Activated CD8-positive, alpha-beta memory T cell treated with anti-CD3 and anti-CD28 coated beads, Interleukin-2, amount 50 U/mL, for 48 hours (primary cell): ENCODE measurements around the gene SLC35B1.

Experiments
- DNase-seq: peaks from one replicate; pipeline ENCODE4 v3.0.0-alpha.2; 2020

The SLC35B1 gene

GRCh38 chr17:49707608-49708514, at the start of gene SLC35B1:
TSS of gene SLC35B1 (minus strand) at chr17:49707964. CDS start at chr17:49707833, 131 bp downstream.
- DNase-seq = peak; percentile 96

DNA sequence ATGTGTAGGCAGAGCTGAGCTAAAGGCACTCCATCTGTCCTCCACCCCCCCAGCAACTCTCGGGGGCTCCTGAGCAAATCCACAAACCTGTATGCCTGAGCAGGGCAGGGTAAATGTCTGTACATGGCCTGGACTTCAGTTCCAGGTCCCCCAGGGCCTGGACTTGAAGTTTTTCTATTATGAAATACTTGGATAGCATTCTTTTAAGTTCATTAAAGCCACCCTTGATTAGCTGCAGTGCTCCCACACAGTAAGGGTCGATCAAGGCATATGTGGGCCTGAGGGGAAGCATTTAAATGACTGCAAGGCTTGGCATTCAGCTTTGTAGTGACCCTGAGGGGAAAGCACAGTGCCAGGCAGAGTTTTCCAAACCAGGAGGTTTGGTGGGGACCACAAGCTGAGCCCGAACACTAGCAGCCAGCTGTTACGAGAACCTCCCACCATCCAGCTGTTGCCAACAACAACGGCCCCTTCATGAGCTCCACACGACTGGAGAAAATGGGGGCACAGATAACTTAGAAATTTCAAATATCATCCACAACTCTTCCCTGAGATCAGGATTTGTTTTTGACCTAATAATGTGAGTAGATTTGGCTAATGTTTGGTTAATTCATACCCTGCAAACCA, 49.5 kb upstream of the SLC35B1 start:
- no peak for DNase-seq

DNA sequence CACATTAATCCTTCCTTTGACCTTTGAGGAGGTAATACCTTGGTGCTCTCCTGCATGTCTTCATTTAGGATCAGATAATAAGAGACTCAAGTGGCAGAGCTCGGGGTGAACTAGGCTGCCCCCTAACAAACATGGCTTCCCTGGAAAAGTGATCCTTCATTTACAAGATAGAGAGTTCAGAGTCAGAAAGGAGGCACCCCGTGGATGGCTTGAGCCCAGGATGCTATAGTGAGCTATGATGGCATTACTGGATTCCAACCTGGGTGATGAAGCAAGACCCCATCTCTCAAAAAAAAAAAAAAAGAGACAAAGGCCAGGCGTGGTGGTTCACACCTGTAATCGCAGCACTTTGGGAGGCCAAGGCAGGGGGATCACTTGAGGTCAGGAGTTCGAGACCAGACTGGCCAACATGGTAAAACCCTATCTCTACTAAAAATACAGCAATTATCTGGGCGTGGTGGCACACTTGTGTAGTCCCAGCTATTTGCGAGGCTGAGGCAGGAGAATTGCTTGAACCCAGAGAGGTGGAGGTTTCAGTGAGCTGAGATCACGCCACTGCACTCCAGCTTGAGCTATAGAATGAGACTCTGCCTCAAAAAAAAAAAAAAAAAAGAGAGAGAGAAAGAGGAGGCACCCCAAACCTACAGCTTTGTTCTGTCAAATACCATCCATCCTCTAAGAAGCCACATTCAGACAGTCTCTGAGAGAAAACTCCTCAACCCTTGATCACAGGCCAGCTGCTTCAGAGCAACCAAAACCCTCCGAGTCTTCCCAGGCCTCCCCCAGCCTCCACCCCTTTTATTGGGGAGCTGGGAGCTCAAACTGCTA, 48.8 kb upstream of the SLC35B1 start:
- DNase-seq = no peak

GRCh38 chr17:49755663-49756283, 48.0 kb upstream of the SLC35B1 start:
- no peak for DNase-seq

- DNase-seq = no peak
These were observed 46.2 kb upstream of the SLC35B1 start for GRCh38 chr17:49753959-49754391.

GRCh38 chr17:49752508-49752907, 44.7 kb upstream of the SLC35B1 start:
- no peak for DNase-seq

DNA sequence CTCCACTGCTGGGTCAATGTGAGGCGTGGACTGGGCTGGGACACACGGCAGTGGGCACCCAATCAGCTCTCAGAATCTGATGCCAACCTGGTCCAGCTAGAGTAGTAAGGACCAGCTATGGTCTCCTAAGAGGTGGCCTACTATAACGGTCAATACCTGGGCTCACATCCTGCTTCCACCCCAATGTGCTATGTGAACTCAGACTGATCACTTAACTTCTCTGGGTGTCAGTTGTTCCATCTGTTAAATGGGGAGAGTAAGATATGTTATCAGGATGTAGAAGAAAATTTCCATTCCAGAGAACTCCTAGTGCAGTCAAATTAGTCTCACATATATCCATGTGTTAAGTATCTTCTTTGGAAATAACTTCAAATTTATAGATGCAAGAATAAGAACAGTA, 42.0 kb upstream of the SLC35B1 start:
- no peak for DNase-seq

DNA sequence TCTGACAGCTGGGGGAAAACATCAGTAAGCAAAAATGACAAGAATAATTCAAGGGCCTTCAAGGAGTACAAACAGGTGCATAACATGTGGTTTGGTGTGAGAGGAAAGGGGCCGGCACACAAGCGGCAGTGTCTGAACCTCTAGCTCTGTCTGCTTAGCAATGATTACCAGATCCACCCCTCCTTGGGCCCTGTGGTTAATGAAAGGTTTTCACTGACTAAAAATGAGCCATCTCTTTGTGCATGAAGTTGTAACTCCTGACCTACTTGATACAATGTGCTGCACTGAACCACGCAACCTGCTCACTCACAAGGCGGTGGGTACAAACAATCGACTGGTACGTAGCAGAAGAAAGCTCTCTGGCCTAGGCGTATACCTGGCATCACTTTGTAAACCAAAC, 41.0 kb upstream of the SLC35B1 start:
- DNase-seq = peak; percentile 63

DNA sequence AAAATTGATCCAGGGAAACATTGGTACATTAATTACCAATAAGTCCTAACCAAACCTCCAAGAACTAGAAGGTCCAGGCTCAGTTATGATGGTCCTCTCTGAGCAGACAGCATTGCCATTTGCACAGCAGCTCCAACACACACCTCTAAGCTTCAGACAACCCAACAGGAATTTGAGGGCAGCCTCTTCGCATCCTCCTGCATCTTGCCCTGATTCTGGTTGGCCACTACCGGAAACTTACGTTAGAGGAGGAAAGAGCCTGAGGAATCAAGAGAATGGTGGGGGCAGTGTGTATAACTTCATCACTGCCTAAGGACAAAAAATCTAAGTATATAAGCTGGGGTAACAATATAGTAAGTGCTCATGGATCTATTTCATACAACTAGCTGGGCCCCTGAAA, 40.5 kb upstream of the SLC35B1 start:
- DNase-seq = no peak

GRCh38 chr17:49747632-49748031, 39.9 kb upstream of the SLC35B1 start:
- DNase-seq = no peak

- DNase-seq = no peak
These were observed 39.2 kb upstream of the SLC35B1 start for GRCh38 chr17:49746791-49747490.

- DNase-seq = no peak
These were observed 37.7 kb upstream of the SLC35B1 start for GRCh38 chr17:49745175-49746139.

DNA sequence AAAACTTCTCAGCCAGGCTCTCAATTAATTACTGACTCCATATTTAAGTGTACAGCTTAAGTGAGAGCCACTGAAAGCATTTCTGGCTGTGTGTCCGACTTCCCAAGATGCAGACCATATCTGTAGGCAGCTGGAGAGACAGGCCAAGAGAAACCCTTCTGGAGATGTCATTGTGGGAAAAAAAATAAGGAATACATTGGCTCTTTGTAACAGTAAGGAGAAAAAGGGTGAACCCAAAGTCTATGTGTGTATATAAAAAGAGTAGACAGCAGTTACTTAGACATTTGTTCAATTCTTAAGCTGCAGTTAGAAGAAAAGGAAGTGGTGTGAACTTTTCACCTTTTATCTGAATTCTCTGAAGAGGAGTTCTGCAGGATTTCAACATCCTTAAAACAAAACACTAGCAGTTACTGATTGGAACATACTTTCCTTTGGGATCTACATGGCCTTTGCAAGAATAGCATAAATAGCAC, 34.4 kb upstream of the SLC35B1 start:
- no peak for DNase-seq

DNA sequence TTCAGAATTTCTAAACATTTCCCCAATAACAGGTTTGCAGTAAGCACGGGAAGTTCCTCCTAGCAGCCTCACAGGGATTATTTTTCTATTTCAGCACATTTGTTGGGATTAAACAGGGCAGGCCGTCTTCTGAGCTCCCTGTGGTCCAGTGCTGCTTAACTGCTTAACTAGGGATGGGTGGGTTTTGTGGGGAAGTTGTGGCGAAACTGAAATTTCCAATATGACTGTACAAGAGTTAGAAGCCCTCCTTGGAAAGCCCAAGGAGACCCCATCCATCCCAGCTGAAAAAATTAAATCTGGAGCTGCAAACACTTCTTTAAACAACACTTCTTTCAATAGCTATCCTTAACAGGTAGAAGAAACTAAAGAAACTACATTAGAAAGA, 33.9 kb upstream of the SLC35B1 start:
- DNase-seq = no peak

DNA sequence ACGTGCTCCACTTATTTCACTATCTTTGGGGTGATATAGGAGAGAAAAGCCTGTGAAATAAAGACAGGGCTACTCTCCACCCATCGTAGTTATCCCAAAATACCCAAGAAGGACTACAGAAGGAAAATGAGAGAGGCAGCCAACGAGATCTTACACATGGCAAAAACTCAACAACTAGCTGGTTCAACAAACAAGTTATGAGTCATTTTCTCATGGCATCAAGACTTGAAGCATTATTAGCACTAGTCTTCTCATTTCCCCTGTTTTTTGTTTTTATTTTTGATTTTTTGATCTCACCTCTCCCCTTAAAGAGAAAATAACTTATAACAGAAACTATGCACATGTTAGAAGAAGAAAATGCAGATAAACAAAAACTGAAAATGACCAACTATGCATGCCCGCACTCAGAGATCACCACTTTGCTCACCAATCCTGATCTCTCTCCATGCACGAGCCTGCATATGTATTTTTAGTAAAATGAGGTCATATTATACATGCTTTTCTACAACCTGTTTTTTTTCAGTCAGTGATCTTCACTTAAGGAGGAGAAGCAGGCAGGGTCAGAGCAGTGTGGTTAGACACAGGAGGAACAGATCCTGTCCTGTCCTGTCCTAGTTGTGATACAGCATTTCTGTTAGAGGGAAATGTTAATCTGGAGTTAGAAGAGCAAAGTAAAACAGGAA, 33.4 kb upstream of the SLC35B1 start:
- DNase-seq = no peak

DNA sequence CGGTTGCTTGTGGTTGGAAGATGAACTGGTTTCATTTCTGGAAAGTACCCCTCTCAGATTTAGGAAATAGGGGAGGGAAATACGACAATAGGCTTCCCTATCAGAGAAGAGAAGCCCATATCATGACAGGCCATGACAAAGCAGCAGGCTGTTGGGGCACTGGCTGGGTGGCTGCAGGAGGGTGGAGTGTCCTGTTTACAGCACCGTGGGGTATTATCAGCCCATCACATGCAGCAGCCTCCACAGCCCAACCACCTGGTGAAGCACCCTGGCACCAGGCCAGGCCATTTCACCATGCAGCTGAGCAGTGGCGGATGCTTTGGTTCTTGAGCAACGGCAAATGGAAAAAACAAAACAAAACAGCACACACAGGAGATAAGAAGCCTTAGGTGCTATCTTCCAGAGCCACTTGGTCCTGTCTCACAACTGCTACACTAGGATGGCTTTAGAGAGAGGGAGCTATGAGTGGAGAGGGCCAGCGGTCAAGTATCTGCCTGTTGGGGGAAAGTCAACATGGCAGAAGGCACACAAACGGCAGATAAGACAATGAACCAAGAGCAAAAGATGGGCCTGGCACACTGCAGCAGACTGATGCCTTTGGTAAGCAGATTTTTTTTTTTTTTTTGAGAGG, 32.0 kb upstream of the SLC35B1 start:
- peak; percentile 89 for DNase-seq

DNA sequence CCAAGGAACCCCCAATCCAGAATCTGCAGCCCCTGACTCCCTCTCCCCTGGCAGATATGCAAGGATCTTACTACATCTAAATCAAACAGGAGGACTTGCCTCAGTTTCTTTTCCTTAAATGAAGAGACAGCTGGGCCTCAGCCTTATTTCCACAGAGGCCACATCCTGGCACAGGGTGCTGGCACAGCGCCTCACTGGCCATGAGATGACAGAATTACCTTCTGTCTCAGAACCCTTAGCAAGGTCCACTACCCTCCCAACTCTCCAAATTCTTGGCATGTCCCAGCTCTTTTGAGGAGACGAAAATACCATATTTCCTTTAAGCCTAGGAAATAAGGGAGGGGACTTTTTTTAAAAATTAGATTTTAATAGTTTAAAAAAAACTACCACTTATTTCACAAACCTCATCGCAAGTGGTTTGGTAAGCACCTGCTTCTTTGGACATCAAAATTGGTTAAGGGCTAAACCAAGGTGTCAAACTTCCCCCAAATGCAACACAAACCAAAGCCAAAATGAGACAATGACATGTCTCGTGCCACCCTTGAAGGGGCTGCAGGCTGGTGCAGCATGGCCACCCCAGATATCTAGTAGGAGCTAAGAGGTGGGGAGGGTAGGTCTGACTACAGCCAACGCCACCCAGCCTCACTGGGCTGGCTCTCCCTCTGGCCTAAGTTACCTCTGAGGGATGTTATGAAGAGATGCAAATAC, 30.8 kb upstream of the SLC35B1 start:
- DNase-seq = no peak

- no peak for DNase-seq
These were observed 27.0 kb upstream of the SLC35B1 start for GRCh38 chr17:49734515-49735490.
